H9 (cell line): ENCODE data around the gene OR8B3. TPM values are rescaled to one million over a fixed set of nuclear protein-coding genes. Genes with fewer than 3 reads are reported as not detected.

Experiments
- DNase-seq: peaks from one replicate; pipeline ENCODE4 v3.0.0-alpha.2; 2017
- H2AFZ ChIP-seq: one replicate; pipeline ENCODE4 v1.6.1; 2013; ENCODE audit warnings: mild to moderate bottlenecking, low read length, control low read depth, moderate library complexity
- H2AK5ac ChIP-seq: 2 replicates; pipeline ENCODE4 v1.6.1; 2013; ENCODE audit warnings: low read length, control low read depth, mixed read lengths; ENCODE audit not compliant: insufficient read length
- H2BK120ac ChIP-seq: one replicate; pipeline ENCODE4 v1.6.1; 2013; ENCODE audit warnings: low read depth, mild to moderate bottlenecking, low read length, control low read depth, inconsistent platforms; ENCODE audit not compliant: poor library complexity, severe bottlenecking
- H2BK12ac ChIP-seq: 2 replicates; pipeline ENCODE4 v1.6.1; 2013; ENCODE audit warnings: low read length, control low read depth, mixed read lengths, low read depth; ENCODE audit not compliant: insufficient read length
- H2BK15ac ChIP-seq: 2 replicates; pipeline ENCODE4 v1.6.1; 2013; ENCODE audit warnings: low read depth, low read length, control low read depth
- H2BK20ac ChIP-seq: one replicate; pipeline ENCODE4 v1.6.1; 2013; ENCODE audit warnings: low read depth, mild to moderate bottlenecking, low read length, control low read depth, inconsistent platforms; ENCODE audit not compliant: poor library complexity, severe bottlenecking
- H2BK5ac ChIP-seq: 2 replicates; pipeline ENCODE4 v1.6.1; 2013; ENCODE audit warnings: low read length, control low read depth, mixed read lengths; ENCODE audit not compliant: insufficient read length
- H3K14ac ChIP-seq: 2 replicates; pipeline ENCODE4 v1.6.1; 2013; ENCODE audit warnings: low read length, control low read depth; ENCODE audit not compliant: insufficient read depth
- H3K18ac ChIP-seq: 2 replicates; pipeline ENCODE4 v1.6.1; 2013; ENCODE audit warnings: low read depth, mild to moderate bottlenecking, mixed read lengths, low read length, control low read depth; ENCODE audit not compliant: insufficient read length
- H3K23ac ChIP-seq: 2 replicates; pipeline ENCODE4 v1.6.1; 2013; ENCODE audit warnings: low read length, control low read depth, mixed read lengths, low read depth; ENCODE audit not compliant: insufficient read length
- H3K23me2 ChIP-seq: 2 replicates; pipeline ENCODE4 v1.6.1; 2013; ENCODE audit warnings: low read depth, mild to moderate bottlenecking, mixed read lengths, low read length, control low read depth; ENCODE audit not compliant: insufficient read length, poor library complexity, severe bottlenecking
- H3K27ac ChIP-seq: 2 replicates; pipeline ENCODE4 v1.5.1; 2013; ENCODE audit warnings: low read length, control low read depth, mixed read lengths, low read depth; ENCODE audit not compliant: insufficient read length
- H3K27me3 ChIP-seq: 2 replicates; pipeline ENCODE4 v1.6.1; 2013; ENCODE audit warnings: low read length, control low read depth, inconsistent platforms; ENCODE audit not compliant: insufficient read depth
- H3K4ac ChIP-seq: 2 replicates; pipeline ENCODE4 v1.6.1; 2013; ENCODE audit warnings: low read depth, mild to moderate bottlenecking, control low read depth, inconsistent platforms, low read length, moderate library complexity
- H3K4me1 ChIP-seq: 2 replicates; pipeline ENCODE4 v1.6.1; 2013; ENCODE audit warnings: low read length, control low read depth, inconsistent platforms; ENCODE audit not compliant: insufficient read depth
- H3K4me2 ChIP-seq: 2 replicates; pipeline ENCODE4 v1.6.1; 2013; ENCODE audit warnings: low read length, control low read depth, mixed read lengths; ENCODE audit not compliant: insufficient read length, insufficient read depth
- H3K56ac ChIP-seq: 2 replicates; pipeline ENCODE4 v1.6.1; 2013; ENCODE audit warnings: low read depth, mild to moderate bottlenecking, mixed read lengths, low read length, control low read depth; ENCODE audit not compliant: insufficient read length
- H3K79me1 ChIP-seq: 2 replicates; pipeline ENCODE4 v1.6.1; 2013; ENCODE audit warnings: low read depth, mild to moderate bottlenecking, moderate library complexity, low read length, control low read depth, inconsistent platforms; ENCODE audit not compliant: insufficient read depth, poor library complexity, severe bottlenecking
- H3K79me2 ChIP-seq: 2 replicates; pipeline ENCODE4 v1.6.1; 2013; ENCODE audit warnings: low read length, control low read depth, inconsistent platforms; ENCODE audit not compliant: insufficient read depth
- H3K9ac ChIP-seq: 2 replicates; pipeline ENCODE4 v1.6.1; 2013; ENCODE audit warnings: low read length, control low read depth, mixed read lengths; ENCODE audit not compliant: insufficient read length; ENCODE audit errors: extremely low read depth
- H3K9me3 ChIP-seq: one replicate; pipeline ENCODE4 v1.6.1; 2013; ENCODE audit warnings: low read depth, low read length, inconsistent platforms; ENCODE audit not compliant: control insufficient read depth
- H3T11ph ChIP-seq: one replicate; pipeline ENCODE4 v1.6.1; 2013; ENCODE audit warnings: mild to moderate bottlenecking, low read length, control low read depth, inconsistent platforms
- H4K20me1 ChIP-seq: one replicate; pipeline ENCODE4 v1.6.1; 2013; ENCODE audit not compliant: control insufficient read depth, insufficient read length, insufficient read depth
- H4K5ac ChIP-seq: 2 replicates; pipeline ENCODE4 v1.6.1; 2013; ENCODE audit warnings: low read depth, mild to moderate bottlenecking, mixed read lengths, low read length, control low read depth; ENCODE audit not compliant: insufficient read length
- H4K8ac ChIP-seq: replicated peaks from 2 replicates; pipeline ENCODE4 v1.6.1; 2013; ENCODE audit warnings: low read length, control low read depth, mixed read lengths, low read depth; ENCODE audit not compliant: insufficient read length
- H4K91ac ChIP-seq: 2 replicates; pipeline ENCODE4 v1.6.1; 2013; ENCODE audit warnings: low read depth, mild to moderate bottlenecking, moderate library complexity, mixed read lengths, low read length, control low read depth; ENCODE audit not compliant: insufficient read length
- H3K27ac Mint-ChIP-seq, 3 experiments: 2 replicates in 2 of 3; 3 replicates in 1 of 3; pipeline ENCODE4 v1.8.0; 2020 to 2021; ENCODE audit warnings: mixed read lengths in 3 of 3, mild to moderate bottlenecking in 1 of 3, moderate library complexity in 1 of 3
- H3K27me3 Mint-ChIP-seq: 2 replicates; pipeline ENCODE4 v1.8.0; 2021; ENCODE audit warnings: low read depth, mild to moderate bottlenecking, moderate library complexity, mixed read lengths
- H3K36me3 Mint-ChIP-seq, 3 experiments: 2 replicates in 2 of 3; 3 replicates in 1 of 3; pipeline ENCODE4 v1.8.0; 2020 to 2021; ENCODE audit warnings: low read depth in 3 of 3, mixed read lengths in 3 of 3; ENCODE audit not compliant: insufficient read depth in 1 of 3
- H3K4me1 Mint-ChIP-seq, 2 experiments: 2 replicates each; pipeline ENCODE4 v1.8.0; 2020; ENCODE audit warnings: mixed read lengths in 2 of 2
- H3K4me3 Mint-ChIP-seq, 2 experiments: 2 replicates in 1 of 2; 3 replicates in 1 of 2; pipeline ENCODE4 v1.8.0; 2020 to 2021; ENCODE audit warnings: mild to moderate bottlenecking in 2 of 2, mixed read lengths in 2 of 2, moderate library complexity in 1 of 2
- H3K9me3 Mint-ChIP-seq, 2 experiments: 2 replicates in 1 of 2; 3 replicates in 1 of 2; pipeline ENCODE4 v1.8.0; 2020; ENCODE audit warnings: mild to moderate bottlenecking in 2 of 2, mixed read lengths in 2 of 2, moderate library complexity in 1 of 2
- WGBS: extraction: QIAGEN DNeasy Blood & Tissue Kit; methylation state at CpG from one replicate; pipeline ENCODE4 v1.1.7; 2013; ENCODE audit warnings: missing lambda C conversion rate, low lambda C conversion rate, mixed read lengths; ENCODE audit not compliant: insufficient read length; ENCODE audit errors: extremely low coverage; 5-methylcytosine and 5-hydroxymethylcytosine counted together
- total RNA-seq: library from RNA; stranded (reverse); gene quantifications from 2 replicates; pipeline ENCODE4 v1.2.1, GENCODE V29; 2021
- TF ChIP-seq, protein P1 (sequence below): fragments of 200-600 bp; sonication (generic); conservative IDR thresholded peaks from 3 replicates; pipeline ENCODE4 v1.8.0; 2021; ENCODE audit warnings: antibody characterized with exemption, mild to moderate bottlenecking

OR8B3 gene
- total RNA-seq, 1 experiment from 2014 or later: not detected

DNA sequence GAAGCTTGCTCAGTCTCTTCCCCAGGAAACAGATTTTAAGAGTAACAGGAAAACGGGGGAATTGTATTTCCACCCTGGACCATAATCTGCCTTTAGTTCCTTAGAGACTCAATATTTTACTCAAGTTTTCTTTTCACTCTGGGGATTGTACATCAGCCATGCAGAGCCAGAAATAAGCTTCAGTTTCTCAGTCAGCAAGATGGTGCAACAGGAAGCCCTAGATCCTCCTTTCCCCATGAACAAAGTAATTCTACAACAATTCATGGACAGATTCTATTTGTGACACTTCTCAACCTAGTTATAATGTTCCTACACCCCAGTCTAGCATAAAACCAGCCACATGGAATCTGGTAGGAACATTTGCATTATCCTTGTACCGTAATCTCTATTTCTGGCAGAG lies 39.3 kb downstream of the OR8B3 start:
- H3K9me3 ChIP-seq: no peaks in the 10 kb centered on the region
- H2BK120ac ChIP-seq: no peak overlapping the region
- H3K23ac ChIP-seq: no peak overlapping the region
- TF ChIP-seq, protein P1, sequence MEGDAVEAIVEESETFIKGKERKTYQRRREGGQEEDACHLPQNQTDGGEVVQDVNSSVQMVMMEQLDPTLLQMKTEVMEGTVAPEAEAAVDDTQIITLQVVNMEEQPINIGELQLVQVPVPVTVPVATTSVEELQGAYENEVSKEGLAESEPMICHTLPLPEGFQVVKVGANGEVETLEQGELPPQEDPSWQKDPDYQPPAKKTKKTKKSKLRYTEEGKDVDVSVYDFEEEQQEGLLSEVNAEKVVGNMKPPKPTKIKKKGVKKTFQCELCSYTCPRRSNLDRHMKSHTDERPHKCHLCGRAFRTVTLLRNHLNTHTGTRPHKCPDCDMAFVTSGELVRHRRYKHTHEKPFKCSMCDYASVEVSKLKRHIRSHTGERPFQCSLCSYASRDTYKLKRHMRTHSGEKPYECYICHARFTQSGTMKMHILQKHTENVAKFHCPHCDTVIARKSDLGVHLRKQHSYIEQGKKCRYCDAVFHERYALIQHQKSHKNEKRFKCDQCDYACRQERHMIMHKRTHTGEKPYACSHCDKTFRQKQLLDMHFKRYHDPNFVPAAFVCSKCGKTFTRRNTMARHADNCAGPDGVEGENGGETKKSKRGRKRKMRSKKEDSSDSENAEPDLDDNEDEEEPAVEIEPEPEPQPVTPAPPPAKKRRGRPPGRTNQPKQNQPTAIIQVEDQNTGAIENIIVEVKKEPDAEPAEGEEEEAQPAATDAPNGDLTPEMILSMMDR: no peak
- no peak overlapping the region for H3K4ac ChIP-seq
- no peak overlapping the region for H3K4me2 ChIP-seq
- H4K8ac ChIP-seq: no peak overlapping the region
- H2AFZ ChIP-seq: no peak overlapping the region
- no peaks in the 10 kb centered on the region for H3K4me1 ChIP-seq
- no peaks in the 10 kb centered on the region for H3K79me1 ChIP-seq
- no peaks in the 10 kb centered on the region for H3K23me2 ChIP-seq
- H4K91ac ChIP-seq: no peak overlapping the region
- no peaks in the 10 kb centered on the region for H3K27me3 ChIP-seq
- H3T11ph ChIP-seq: no peak overlapping the region
- H3K18ac ChIP-seq: no peak overlapping the region
- H3K14ac ChIP-seq: no peak overlapping the region
- no peak overlapping the region for H3K9ac ChIP-seq
- H2BK5ac ChIP-seq: no peak overlapping the region
- H2BK20ac ChIP-seq: no peak overlapping the region
- H4K5ac ChIP-seq: no peak overlapping the region
- H2BK15ac ChIP-seq: no peak overlapping the region
- no peak overlapping the region for H2BK12ac ChIP-seq
- no peak overlapping the region for H3K27ac ChIP-seq
- no peak overlapping the region for H3K56ac ChIP-seq
- Mint-ChIP-seq H3K4me3 (no peak overlapping the region), H3K36me3 (no peaks in the 10 kb centered on the region), H3K4me1 (no peaks in the 10 kb centered on the region), H3K9me3 (no peaks in the 10 kb centered on the region; a peak in 1 of 5 replicates), H3K27ac (no peak overlapping the region), H3K27me3 (peaks cover 6% of the 10 kb centered on the region; the same call in 1 of the 2 replicates)
- no peak overlapping the region for H2AK5ac ChIP-seq
- no peak for DNase-seq
- no peaks in the 10 kb centered on the region for H4K20me1 ChIP-seq
- H3K79me2 ChIP-seq: no peaks in the 10 kb centered on the region
- no CpG with 5 or more reads among the region's 2 CpGs for WGBS
